ENCODE data around the gene NAPEPLD. TPM values are rescaled to one million over a fixed set of nuclear protein-coding genes. Genes with fewer than 3 reads are reported as not detected.

The NAPEPLD gene
- total RNA-seq, 6 experiments from 2014 or later, result 3.4 to 5.3 (median 4.4) TPM

GRCh38 chr7:103119791-103120291 lies 29.1 kb downstream of the NAPEPLD start:
- peaks cover 8% of the 10 kb centered on the region for H3K36me3 Mint-ChIP-seq (ENCODE audit: low read depth)

GRCh38 chr7:103117465-103117864 lies 31.4 kb downstream of the NAPEPLD start:
- no peaks in the 10 kb centered on the region for H3K27me3 Mint-ChIP-seq (ENCODE audit: insufficient read depth)
- TF ChIP-seq CTCF (IDR thresholded peaks at IDR 0.05), result no peak
- peaks cover 13% of the 10 kb centered on the region for H3K4me1 Mint-ChIP-seq (ENCODE audit: low read depth)
- H3K27ac Mint-ChIP-seq, result no peak overlapping the region
- no peak for DNase-seq
- peaks cover 8% of the 10 kb centered on the region for H3K36me3 Mint-ChIP-seq (ENCODE audit: low read depth)
- H3K9me3 Mint-ChIP-seq, result no peaks in the 10 kb centered on the region
- H3K4me3 Mint-ChIP-seq, result no peak overlapping the region

More at GRCh38 chr7:103119791-103120291, 29.1 kb downstream of the NAPEPLD start:
- no peak overlapping the region for H3K27ac Mint-ChIP-seq
- H3K4me3 Mint-ChIP-seq, result no peak overlapping the region
- no peaks in the 10 kb centered on the region for H3K4me1 Mint-ChIP-seq (ENCODE audit: low read depth)
- no peaks in the 10 kb centered on the region for H3K27me3 Mint-ChIP-seq (ENCODE audit: insufficient read depth)
- H3K9me3 Mint-ChIP-seq, result no peaks in the 10 kb centered on the region
- no peak for TF ChIP-seq CTCF (IDR thresholded peaks at IDR 0.05)
- DNase-seq, result no peak

DNA sequence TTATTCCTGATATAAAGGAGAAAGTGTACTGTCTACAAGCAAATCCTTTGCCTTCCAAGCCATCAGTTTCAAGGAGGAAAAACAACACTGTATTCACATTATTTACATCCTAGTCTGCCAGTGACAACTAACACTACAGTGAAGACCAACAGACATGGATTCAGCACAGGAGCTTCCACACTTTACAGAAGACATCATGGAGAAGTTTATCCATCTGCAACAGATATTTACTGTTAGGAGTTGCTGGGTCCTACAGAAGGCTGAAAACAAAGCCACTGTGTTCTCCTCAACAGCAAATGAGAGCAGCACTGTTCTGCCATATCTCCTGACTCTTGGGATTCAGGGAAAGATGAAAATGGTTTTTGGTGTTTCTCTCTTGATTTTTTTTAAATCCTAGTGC lies 31.9 kb downstream of the NAPEPLD start:
- Mint-ChIP-seq H3K36me3 (ENCODE audit: low read depth) (peaks cover 8% of the 10 kb centered on the region), H3K27ac (no peak overlapping the region)
- TF ChIP-seq CTCF (IDR thresholded peaks at IDR 0.05), result no peak

DNA sequence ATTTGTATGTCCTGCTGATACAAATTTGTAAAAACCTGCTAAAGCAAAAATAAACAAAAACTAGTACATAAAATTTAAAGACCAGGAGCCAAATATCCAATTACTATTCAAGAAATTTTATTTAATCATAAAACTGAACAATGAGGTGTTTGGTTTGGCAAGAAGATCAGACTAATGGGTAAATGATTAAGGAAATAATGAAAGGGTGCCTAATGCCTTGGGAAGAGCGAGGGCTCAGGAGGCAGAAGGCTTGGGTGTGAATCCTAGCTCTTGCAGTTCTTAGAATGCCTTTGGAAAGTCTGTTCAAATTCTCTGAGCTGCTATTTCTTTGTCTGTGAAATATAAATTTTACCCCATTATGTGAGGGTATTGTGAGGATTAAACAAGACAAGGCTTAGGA lies 32.4 kb downstream of the NAPEPLD start:
- H3K36me3 Mint-ChIP-seq (ENCODE audit: low read depth), result peaks cover 8% of the 10 kb centered on the region
- peaks cover 13% of the 10 kb centered on the region for H3K4me1 Mint-ChIP-seq (ENCODE audit: low read depth)
- no peaks in the 10 kb centered on the region for H3K27me3 Mint-ChIP-seq (ENCODE audit: insufficient read depth)
- no peak for DNase-seq
- TF ChIP-seq CTCF (IDR thresholded peaks at IDR 0.05), result no peak
- H3K27ac Mint-ChIP-seq, result no peak overlapping the region
- no peak overlapping the region for H3K4me3 Mint-ChIP-seq
- H3K9me3 Mint-ChIP-seq, result no peaks in the 10 kb centered on the region

More for the DNA sequence above, 31.9 kb downstream of the NAPEPLD start:
- Mint-ChIP-seq H3K27me3 (ENCODE audit: insufficient read depth) (no peaks in the 10 kb centered on the region), H3K4me3 (no peak overlapping the region), H3K4me1 (ENCODE audit: low read depth) (peaks cover 13% of the 10 kb centered on the region), H3K9me3 (no peaks in the 10 kb centered on the region)
- no peak for DNase-seq

GRCh38 chr7:103115771-103116170 lies 33.1 kb downstream of the NAPEPLD start:
- no peak for TF ChIP-seq CTCF (IDR thresholded peaks at IDR 0.05)
- H3K36me3 Mint-ChIP-seq (ENCODE audit: low read depth), result peaks cover 12% of the 10 kb centered on the region
- no peak overlapping the region for H3K4me3 Mint-ChIP-seq

More at GRCh38 chr7:103115771-103116170, 33.1 kb downstream of the NAPEPLD start:
- no peak overlapping the region for H3K27ac Mint-ChIP-seq
- H3K27me3 Mint-ChIP-seq (ENCODE audit: insufficient read depth), result no peaks in the 10 kb centered on the region
- no peak for DNase-seq
- no peaks in the 10 kb centered on the region; the same call in 1 of the 2 replicates for H3K9me3 Mint-ChIP-seq
- H3K4me1 Mint-ChIP-seq (ENCODE audit: low read depth), result peaks cover 13% of the 10 kb centered on the region
